GOT3 (cell line): Measurements from ENCODE around the gene SMYD4.
"Not testable (repeated sequence)": the region's sequence is repeated elsewhere in the genome, so short reads cannot be mapped to it uniquely, and the experiment has no call there.

Source experiments
- DNase-seq: peaks from one replicate; lab custom pipeline; 2025; ENCODE audit warnings: mixed read lengths; lab: John Stamatoyannopoulos, UW

The SMYD4 gene

DNA sequence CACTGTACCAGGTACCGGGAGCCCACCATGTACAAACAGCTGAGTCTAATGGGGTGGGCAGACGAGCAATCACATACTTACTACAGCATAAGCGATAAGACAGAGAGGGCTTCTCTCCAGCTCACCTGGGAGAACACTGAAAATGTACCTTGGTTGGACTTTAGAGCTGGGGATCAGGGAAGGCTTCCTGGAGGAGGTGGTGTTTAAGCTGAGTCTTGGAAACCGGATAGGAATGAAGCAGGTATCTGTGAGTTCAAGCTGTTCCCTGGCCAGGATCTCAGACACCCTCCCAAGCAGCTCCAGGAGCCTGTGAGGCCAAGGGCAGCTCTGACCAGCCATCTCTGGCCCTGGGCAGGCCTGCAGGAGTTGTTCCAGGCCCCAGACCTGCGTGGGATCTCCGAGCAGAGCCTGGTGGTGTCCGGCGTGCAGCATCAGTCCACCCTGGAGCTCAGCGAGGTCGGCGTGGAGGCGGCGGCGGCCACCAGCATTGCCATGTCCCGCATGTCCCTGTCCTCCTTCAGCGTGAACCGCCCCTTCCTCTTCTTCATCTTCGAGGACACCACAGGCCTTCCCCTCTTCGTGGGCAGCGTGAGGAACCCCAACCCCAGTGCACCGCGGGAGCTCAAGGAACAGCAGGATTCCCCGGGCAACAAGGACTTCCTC is 75.8 kb downstream of the SMYD4 start:
- DNase-seq, result no peak

GRCh38 chr17:1752425-1753262 is 77.1 kb downstream of the SMYD4 start:
- DNase-seq, result no peak

DNA sequence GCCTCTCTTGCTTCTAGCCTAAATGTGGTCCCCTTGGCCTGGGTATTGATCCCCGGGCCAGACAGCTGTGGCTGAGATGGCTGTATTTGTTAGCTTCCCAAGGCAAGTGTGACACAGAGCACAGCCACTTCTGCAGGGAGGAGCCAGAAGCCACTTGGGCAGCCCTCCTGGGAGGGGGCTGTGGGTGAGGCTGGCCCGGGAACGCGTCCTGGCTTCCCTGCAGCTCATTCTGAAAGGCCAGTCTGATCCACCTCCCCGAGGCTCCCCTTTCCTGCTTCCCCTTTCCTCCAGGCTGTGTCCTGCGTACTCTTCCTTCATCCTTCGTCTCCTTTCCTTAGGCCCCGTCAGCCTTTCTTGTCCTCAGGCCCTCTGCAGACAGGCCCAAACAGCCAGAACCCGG is 79.1 kb downstream of the SMYD4 start:
- no peak for DNase-seq

GRCh38 chr17:1746975-1747543 is 82.6 kb downstream of the SMYD4 start:
- no peak for DNase-seq

GRCh38 chr17:1745513-1746020 is 84.1 kb downstream of the SMYD4 start:
- no peak for DNase-seq

GRCh38 chr17:1744551-1745512 is 84.9 kb downstream of the SMYD4 start:
- no peak for DNase-seq

- no peak for DNase-seq
Observed at GRCh38 chr17:1743088-1743439, 86.6 kb downstream of the SMYD4 start.

- DNase-seq, result no peak
Observed at GRCh38 chr17:1742371-1743087, 87.2 kb downstream of the SMYD4 start, which contains the start of gene SERPINF2. Gene SERPINF2 (plus strand): TSS chr17:1742871. CDS start chr17:1744996, 2,125 bp downstream.

DNA sequence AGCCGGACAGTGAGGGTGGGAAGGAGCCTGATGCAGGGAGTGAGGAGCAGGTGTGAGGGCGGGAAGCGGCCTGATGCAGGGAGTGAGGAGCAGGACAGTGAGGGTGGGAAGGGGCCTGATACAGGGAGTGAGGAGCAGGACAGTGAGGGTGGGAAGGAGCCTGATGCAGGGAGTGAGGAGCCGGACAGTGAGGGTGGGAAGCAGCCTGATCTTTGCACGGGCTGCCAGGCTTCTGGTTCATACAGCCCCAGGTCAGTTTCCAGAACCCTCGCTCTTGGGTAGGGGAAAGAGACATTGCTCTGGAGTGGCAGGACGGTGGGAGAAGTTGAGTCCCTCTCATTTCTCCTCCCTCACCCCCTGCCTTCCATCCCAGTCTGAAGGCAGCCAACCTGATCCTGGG is 87.8 kb downstream of the SMYD4 start:
- DNase-seq, result not testable (repeated sequence)

DNA sequence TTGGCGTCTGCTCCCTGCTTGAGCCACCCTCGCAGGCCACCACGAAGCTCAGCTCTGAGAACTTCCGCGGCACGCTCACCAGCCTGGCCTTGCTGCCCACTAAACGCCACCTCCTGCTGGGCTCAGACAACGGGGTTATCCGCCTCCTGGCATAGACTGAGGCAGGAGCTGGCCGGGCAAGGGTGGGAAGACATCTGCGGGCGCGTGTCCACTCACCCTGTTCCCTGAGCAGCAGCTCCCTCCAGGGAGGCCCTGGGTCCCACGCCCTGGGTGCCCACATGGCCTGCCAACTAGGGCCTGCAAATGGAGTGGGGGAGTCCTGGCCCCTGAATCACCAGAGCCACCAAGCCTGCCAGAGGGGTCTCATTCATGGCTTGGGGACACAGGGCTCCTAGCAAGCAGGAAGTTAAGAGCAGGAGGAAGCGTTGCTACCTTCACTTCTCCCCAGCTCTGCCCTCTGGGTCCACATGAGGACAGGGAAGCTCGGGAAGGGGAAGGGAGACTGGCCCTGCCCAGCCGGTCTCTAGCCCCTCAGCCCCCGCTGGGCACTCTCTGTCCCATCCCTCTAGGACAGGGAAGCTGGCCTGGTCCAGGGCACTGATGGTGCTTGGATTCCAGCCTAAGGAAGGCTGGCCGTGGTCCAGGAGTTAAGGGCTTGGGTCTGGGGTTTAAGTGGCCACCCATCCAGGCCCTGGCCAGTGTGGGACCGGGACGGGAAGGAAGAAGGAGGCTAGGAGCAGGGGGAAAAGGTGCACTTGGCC is 92.0 kb downstream of the SMYD4 start:
- no peak for DNase-seq

- DNase-seq, result no peak
Observed at GRCh38 chr17:1736348-1737281, 93.1 kb downstream of the SMYD4 start.

- DNase-seq, result no peak
Observed at GRCh38 chr17:1735834-1736347, 93.8 kb downstream of the SMYD4 start.

DNA sequence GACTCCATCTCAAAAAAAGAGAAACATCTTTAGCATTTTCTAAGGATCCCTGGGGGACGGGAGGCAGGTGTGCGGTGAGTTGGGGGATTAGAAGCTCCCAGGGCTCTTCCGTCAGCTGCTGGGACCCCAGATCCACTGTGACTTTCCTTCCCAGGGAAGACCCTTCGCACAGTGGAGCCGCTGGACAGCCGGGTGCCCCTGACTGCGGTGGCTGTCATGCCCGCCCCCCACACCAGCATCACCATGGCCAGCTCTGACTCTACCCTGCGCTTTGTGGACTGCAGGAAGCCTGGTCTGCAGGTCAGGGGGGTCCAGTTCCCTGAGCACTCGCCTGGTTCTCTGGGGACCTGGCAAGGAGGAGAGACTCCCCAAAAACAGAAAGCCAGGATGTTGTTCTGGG is 94.3 kb downstream of the SMYD4 start:
- DNase-seq, result no peak

DNA sequence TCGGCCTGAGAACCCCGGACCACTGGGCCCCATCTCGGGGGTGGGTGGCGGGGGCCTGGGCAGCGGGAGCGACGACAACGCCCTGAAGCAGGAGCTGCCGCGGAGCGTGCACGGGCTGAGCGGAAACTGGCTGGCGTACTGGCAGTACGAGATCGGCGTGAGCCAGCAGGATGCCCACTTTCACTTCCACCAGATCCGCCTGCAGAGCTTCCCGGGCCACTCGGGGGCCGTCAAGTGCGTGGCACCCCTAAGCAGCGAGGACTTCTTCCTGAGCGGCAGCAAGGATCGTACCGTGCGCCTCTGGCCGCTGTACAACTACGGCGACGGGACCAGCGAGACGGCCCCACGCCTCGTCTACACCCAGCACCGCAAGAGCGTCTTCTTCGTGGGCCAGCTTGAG is 95.9 kb downstream of the SMYD4 start:
- no peak for DNase-seq

GRCh38 chr17:1732833-1733321 is 96.8 kb downstream of the SMYD4 start:
- no peak for DNase-seq

- no peak for DNase-seq
Observed at GRCh38 chr17:1732241-1732832, 97.4 kb downstream of the SMYD4 start.

DNA sequence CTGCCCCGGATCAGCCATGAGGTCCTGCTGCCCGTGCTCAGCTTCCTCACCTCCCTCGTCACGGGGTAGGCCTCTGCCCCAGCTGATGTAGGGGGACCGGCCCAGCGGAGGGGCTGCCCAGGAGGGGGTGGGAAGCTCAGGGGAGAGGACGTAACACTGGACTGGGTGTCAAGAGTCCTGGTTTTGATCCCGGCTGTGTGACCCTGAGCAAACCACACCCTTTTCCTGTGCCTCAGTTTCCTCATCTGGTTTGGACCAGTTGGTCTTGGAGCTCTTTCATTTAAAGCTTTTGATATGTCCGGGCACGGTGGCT is 98.6 kb downstream of the SMYD4 start:
- DNase-seq, result no peak
